Keratinocyte (primary cell): ENCODE measurements around the gene LGI4. TPM values are rescaled to one million over a fixed set of nuclear protein-coding genes. Genes with fewer than 3 reads are reported as not detected.

Source experiments
- DNase-seq: peaks from one replicate; pipeline ENCODE4 v3.0.0-alpha.2; 2011; ENCODE audit warnings: low read depth, missing footprints, low spot score
- FAIRE-seq: peaks from 2 replicates; lab custom pipeline; 2011; peaks lifted over from hg19 to GRCh38; lab: Jason Lieb, UNC
- H2AFZ ChIP-seq: 2 replicates; pipeline ENCODE4 v1.6.0; 2012; ENCODE audit warnings: low read length, control low read depth, inconsistent platforms; ENCODE audit not compliant: control insufficient read depth
- H3K27ac ChIP-seq: 2 replicates; pipeline ENCODE4 v1.5.1; 2011; ENCODE audit warnings: low read length; ENCODE audit not compliant: control insufficient read depth, insufficient read depth
- H3K27me3 ChIP-seq: 3 replicates; pipeline ENCODE4 v1.6.0; 2011; ENCODE audit warnings: low read length; ENCODE audit not compliant: control insufficient read depth, insufficient read depth; ENCODE audit errors: extremely low read depth
- H3K36me3 ChIP-seq, 2 experiments: 2 replicates in 1 of 2; 3 replicates in 1 of 2; pipeline ENCODE4 v1.5.1; 2011; ENCODE audit warnings: low read length in 2 of 2, mild to moderate bottlenecking in 1 of 2; ENCODE audit not compliant: control insufficient read depth in 2 of 2, insufficient read depth in 2 of 2; ENCODE audit errors: extremely low read depth in 1 of 2
- H3K4me1 ChIP-seq: 3 replicates; pipeline ENCODE4 v1.5.1; 2011; ENCODE audit warnings: low read length; ENCODE audit not compliant: control insufficient read depth, insufficient read depth; ENCODE audit errors: extremely low read depth
- H3K4me2 ChIP-seq: 3 replicates; pipeline ENCODE4 v1.6.0; 2011; ENCODE audit warnings: low read depth, low read length; ENCODE audit not compliant: control insufficient read depth, insufficient read depth; ENCODE audit errors: extremely low read depth
- H3K4me3 ChIP-seq, 3 experiments: fragments of 200-600 bp in 1 of 3; sonication (generic) in 1 of 3; 2 replicates in 2 of 3; 3 replicates in 1 of 3; pipeline ENCODE4 v1.5.1; 2011 to 2016; ENCODE audit warnings: low read length in 3 of 3, mild to moderate bottlenecking in 3 of 3, control low read depth in 2 of 3, inconsistent platforms in 1 of 3, low read depth in 1 of 3, mixed read lengths in 1 of 3, mixed run types in 1 of 3, moderate library complexity in 1 of 3; ENCODE audit not compliant: control insufficient read depth in 2 of 3, insufficient read depth in 2 of 3; ENCODE audit errors: extremely low read depth in 1 of 3
- H3K79me2 ChIP-seq: 2 replicates; pipeline ENCODE4 v1.6.0; 2012; ENCODE audit warnings: low read length; ENCODE audit not compliant: control insufficient read depth, insufficient read depth
- H3K9ac ChIP-seq: 3 replicates; pipeline ENCODE4 v1.6.0; 2011; ENCODE audit warnings: low read length; ENCODE audit not compliant: control insufficient read depth, insufficient read depth; ENCODE audit errors: extremely low read depth
- H3K9me1 ChIP-seq: 3 replicates; pipeline ENCODE4 v1.6.0; 2011; ENCODE audit warnings: low read length; ENCODE audit not compliant: control insufficient read depth, insufficient read depth; ENCODE audit errors: extremely low read depth
- H3K9me3 ChIP-seq: 2 replicates; pipeline ENCODE4 v1.5.1; 2012; ENCODE audit warnings: low read depth, low read length; ENCODE audit not compliant: control insufficient read depth
- H4K20me1 ChIP-seq: 3 replicates; pipeline ENCODE4 v1.6.0; 2011; ENCODE audit warnings: low read length; ENCODE audit not compliant: control insufficient read depth, insufficient read depth; ENCODE audit errors: extremely low read depth
- CTCF ChIP-seq, 3 experiments: IDR thresholded peaks in 1 of 3; conservative IDR thresholded peaks in 1 of 3; optimal IDR thresholded peaks in 1 of 3; 2 replicates in 2 of 3; 3 replicates in 1 of 3; pipeline versions ENCODE3 to v1.5.1; 2011; ENCODE audit warnings: low read length in 3 of 3, mild to moderate bottlenecking in 3 of 3, moderate library complexity in 2 of 3, control low read depth in 1 of 3, inconsistent platforms in 1 of 3; ENCODE audit not compliant: insufficient read depth in 2 of 3; ENCODE audit errors: extremely low read depth in 1 of 3
- EZH2 ChIP-seq: IDR thresholded peaks from one replicate; pipeline ENCODE4 v1.6.1; 2012; ENCODE audit warnings: inconsistent platforms, mild to moderate bottlenecking, low read length, moderate library complexity
- dilution Hi-C: fragments of 300-500 bp; cut with MboI; formaldehyde crosslinking; loops from one replicate; pipeline ENCODE4 v1.7.0; 2020; ENCODE audit warnings: low sequenced_read_pairs; ENCODE audit not compliant: extremely low pct_ligation_motif_present
- polyA plus RNA-seq, 5 experiments: library from polyadenylated mRNA; depleted of rRNA in 3 of 5; stranded (reverse) in 3 of 5; stranded (forward) in 1 of 5; unstranded in 1 of 5; fragments of >200 nt; gene quantifications; 1 replicate in 1 of 5; 2 replicates in 3 of 5; 3 replicates in 1 of 5; pipeline versions ENCODE4 v1.2.1 to v1.2.3, GENCODE V29; 2011 to 2012; ENCODE audit warnings: missing spikeins in 2 of 5, low read depth in 1 of 5, low replicate concordance in 1 of 5

LGI4 gene
- polyA plus RNA-seq, 1 donor (not counting 4 experiments of a cell fraction or from before 2014, with no cell fraction given), result 0.01 TPM

GRCh38 chr19:35126624-35126959 is 8.3 kb downstream of the LGI4 start:
- no peak overlapping the region for H2AFZ ChIP-seq
- no peak overlapping the region for H3K9ac ChIP-seq
- H3K36me3 ChIP-seq, result peaks cover under 1 to 2% of the 10 kb centered on the region in 2 experiments
- no peaks in the 10 kb centered on the region for H3K9me1 ChIP-seq
- FAIRE-seq, result no peak
- H4K20me1 ChIP-seq, result no peaks in the 10 kb centered on the region
- no peaks in the 10 kb centered on the region for H3K79me2 ChIP-seq
- peaks cover 51% of the 10 kb centered on the region for H3K4me1 ChIP-seq
- no peak overlapping the region for H3K27ac ChIP-seq
- no peak for DNase-seq
- TF ChIP-seq CTCF (optimal IDR thresholded peaks at IDR 0.05 in 1 of 3, IDR thresholded peaks at IDR 0.05 in 1 of 3, conservative IDR thresholded peaks at IDR 0.05 in 1 of 3; ENCODE audit: extremely low read depth in 1 of 3, insufficient read depth in 2 of 3, low read length in 3 of 3) (no peak), EZH2 (no peak)
- H3K4me2 ChIP-seq, result no peak overlapping the region
- dilution Hi-C loops, result no loop called here
- no peak overlapping the region for H3K4me3 ChIP-seq
- H3K27me3 ChIP-seq, result no peaks in the 10 kb centered on the region
- no peaks in the 10 kb centered on the region for H3K9me3 ChIP-seq

GRCh38 chr19:35125749-35126623 is 8.9 kb downstream of the LGI4 start:
- no peak for FAIRE-seq
- H3K9ac ChIP-seq, result no peak overlapping the region
- H3K9me3 ChIP-seq, result no peaks in the 10 kb centered on the region
- H3K9me1 ChIP-seq, result no peaks in the 10 kb centered on the region
- H3K79me2 ChIP-seq, result peaks cover 4% of the 10 kb centered on the region
- no peak overlapping the region for H3K4me3 ChIP-seq
- peaks cover 5 to 7% of the 10 kb centered on the region in 2 experiments for H3K36me3 ChIP-seq
- H3K27me3 ChIP-seq, result no peaks in the 10 kb centered on the region
- peaks cover 57% of the 10 kb centered on the region for H3K4me1 ChIP-seq
- DNase-seq, result no peak
- H2AFZ ChIP-seq, result no peak overlapping the region
- no peaks in the 10 kb centered on the region for H4K20me1 ChIP-seq
- no peak overlapping the region for H3K27ac ChIP-seq
- TF ChIP-seq EZH2, result no peak
- TF ChIP-seq CTCF (optimal IDR thresholded peaks at IDR 0.05 in 1 of 3, IDR thresholded peaks at IDR 0.05 in 1 of 3, conservative IDR thresholded peaks at IDR 0.05 in 1 of 3; ENCODE audit: extremely low read depth in 1 of 3, insufficient read depth in 2 of 3, low read length in 3 of 3), result no peak
- dilution Hi-C loops, result no loop called here
- peak overlapping the region; percentile 6 for H3K4me2 ChIP-seq
